22Rv1 (cell line): ENCODE measurements around the gene MCOLN1.

Source experiments
- CTCF ChIP-seq: fragments of 450-650 bp; IDR thresholded peaks from 2 replicates; pipeline ENCODE4 v1.5.1; 2017; ENCODE audit warnings: mild to moderate bottlenecking
- ZFX ChIP-seq: fragments of 450-650 bp; IDR thresholded peaks from 2 replicates; pipeline ENCODE4 v1.6.1; 2017; ENCODE audit warnings: antibody characterized with exemption, borderline replicate concordance

- TF ChIP-seq CTCF: no peak
- TF ChIP-seq ZFX: no peak
These were observed 11.6 kb downstream of the MCOLN1 start for GRCh38 chr19:7533925-7534480.
